ENCODE data around the gene ERO1B. TPM values are rescaled to one million over a fixed set of nuclear protein-coding genes. Genes with fewer than 3 reads are reported as not detected.

Gene ERO1B
- total and polyA plus RNA-seq, 4 donors: 6.2 to 14.3 (median 9.3) TPM

- Histone ChIP-seq H3K4me1 (ENCODE audit: control insufficient read depth, insufficient read depth, low read length) (no peaks in the 10 kb centered on the region), H3K4me3 (ENCODE audit: low read depth, low read length) (no peak overlapping the region), H3K27me3 (ENCODE audit: control insufficient read depth, insufficient read depth, low read length) (no peaks in the 10 kb centered on the region), H3K36me3 (ENCODE audit: control insufficient read depth, insufficient read depth, low read length) (no peaks in the 10 kb centered on the region), H3K27ac (ENCODE audit: low read depth, low read length) (no peak overlapping the region), H3K9me3 (ENCODE audit: control insufficient read depth, insufficient read depth, low read length) (no peaks in the 10 kb centered on the region)
- no peak for DNase-seq (ENCODE audit: low read depth in 4 of 6, low spot score in 6 of 6)
- WGBS (ENCODE audit: insufficient coverage): no CpG with 5 or more reads among the region's 2 CpGs
Observed at GRCh38 chr1:236302941-236303340, 21.2 kb upstream of the ERO1B start.

DNA sequence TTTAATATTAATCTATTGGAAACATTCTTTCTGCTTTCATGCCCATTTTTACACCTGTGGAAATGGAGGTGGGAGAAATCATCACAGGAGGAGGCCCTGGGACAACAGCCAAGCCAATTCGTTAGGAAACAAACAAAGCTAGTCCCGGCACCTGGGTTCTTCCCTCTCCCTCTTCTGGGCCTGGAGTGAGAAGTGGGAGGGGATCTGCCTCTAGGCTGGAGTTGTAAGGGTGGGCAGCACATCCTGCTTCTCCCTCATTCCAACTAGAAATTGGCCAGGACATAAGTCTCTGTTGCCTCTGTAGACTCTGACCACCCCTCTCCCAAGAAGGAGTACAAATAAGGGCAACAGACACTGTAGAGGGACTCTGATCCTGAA is 20.2 kb upstream of the ERO1B start:
- no CpG with 5 or more reads among the region's 2 CpGs for WGBS (ENCODE audit: insufficient coverage)
- Histone ChIP-seq H3K4me1 (ENCODE audit: control insufficient read depth, insufficient read depth, low read length) (no peaks in the 10 kb centered on the region), H3K27ac (ENCODE audit: low read depth, low read length) (no peak overlapping the region), H3K36me3 (ENCODE audit: control insufficient read depth, insufficient read depth, low read length) (no peaks in the 10 kb centered on the region), H3K27me3 (ENCODE audit: control insufficient read depth, insufficient read depth, low read length) (no peaks in the 10 kb centered on the region), H3K4me3 (ENCODE audit: low read depth, low read length) (no peak overlapping the region), H3K9me3 (ENCODE audit: control insufficient read depth, insufficient read depth, low read length) (no peaks in the 10 kb centered on the region)
- DNase-seq (ENCODE audit: low read depth in 4 of 6, low spot score in 6 of 6): no peak

- WGBS (ENCODE audit: insufficient coverage): 85% methylated on average over 12 of the region's 16 CpGs
- no peak for DNase-seq (ENCODE audit: low read depth in 4 of 6, low spot score in 6 of 6)
- Histone ChIP-seq H3K4me1 (ENCODE audit: control insufficient read depth, insufficient read depth, low read length) (no peaks in the 10 kb centered on the region), H3K36me3 (ENCODE audit: control insufficient read depth, insufficient read depth, low read length) (no peaks in the 10 kb centered on the region), H3K27me3 (ENCODE audit: control insufficient read depth, insufficient read depth, low read length) (no peaks in the 10 kb centered on the region), H3K27ac (ENCODE audit: low read depth, low read length) (no peak overlapping the region), H3K4me3 (ENCODE audit: low read depth, low read length) (no peak overlapping the region), H3K9me3 (ENCODE audit: control insufficient read depth, insufficient read depth, low read length) (no peaks in the 10 kb centered on the region)
Observed at GRCh38 chr1:236301080-236301957, 19.6 kb upstream of the ERO1B start.

- Histone ChIP-seq H3K36me3 (ENCODE audit: control insufficient read depth, insufficient read depth, low read length) (no peaks in the 10 kb centered on the region), H3K4me1 (ENCODE audit: control insufficient read depth, insufficient read depth, low read length) (no peaks in the 10 kb centered on the region), H3K4me3 (ENCODE audit: low read depth, low read length) (no peak overlapping the region), H3K27ac (ENCODE audit: low read depth, low read length) (no peak overlapping the region), H3K27me3 (ENCODE audit: control insufficient read depth, insufficient read depth, low read length) (no peaks in the 10 kb centered on the region), H3K9me3 (ENCODE audit: control insufficient read depth, insufficient read depth, low read length) (no peaks in the 10 kb centered on the region)
- no CpG with 5 or more reads among the region's 8 CpGs for WGBS (ENCODE audit: insufficient coverage)
- no peak for DNase-seq (ENCODE audit: low read depth in 4 of 6, low spot score in 6 of 6)
Observed at GRCh38 chr1:236297161-236297560, 15.4 kb upstream of the ERO1B start.

- Histone ChIP-seq H3K4me3 (ENCODE audit: low read depth, low read length) (no peak overlapping the region), H3K9me3 (ENCODE audit: control insufficient read depth, insufficient read depth, low read length) (no peaks in the 10 kb centered on the region), H3K27ac (ENCODE audit: low read depth, low read length) (no peak overlapping the region), H3K36me3 (ENCODE audit: control insufficient read depth, insufficient read depth, low read length) (no peaks in the 10 kb centered on the region), H3K4me1 (ENCODE audit: control insufficient read depth, insufficient read depth, low read length) (no peaks in the 10 kb centered on the region), H3K27me3 (ENCODE audit: control insufficient read depth, insufficient read depth, low read length) (no peaks in the 10 kb centered on the region)
- WGBS (ENCODE audit: insufficient coverage): 90% methylated on average over 2 of the region's 3 CpGs
- no peak for DNase-seq (ENCODE audit: low read depth in 4 of 6, low spot score in 6 of 6)
Observed at GRCh38 chr1:236292425-236292824, 10.7 kb upstream of the ERO1B start.

DNA sequence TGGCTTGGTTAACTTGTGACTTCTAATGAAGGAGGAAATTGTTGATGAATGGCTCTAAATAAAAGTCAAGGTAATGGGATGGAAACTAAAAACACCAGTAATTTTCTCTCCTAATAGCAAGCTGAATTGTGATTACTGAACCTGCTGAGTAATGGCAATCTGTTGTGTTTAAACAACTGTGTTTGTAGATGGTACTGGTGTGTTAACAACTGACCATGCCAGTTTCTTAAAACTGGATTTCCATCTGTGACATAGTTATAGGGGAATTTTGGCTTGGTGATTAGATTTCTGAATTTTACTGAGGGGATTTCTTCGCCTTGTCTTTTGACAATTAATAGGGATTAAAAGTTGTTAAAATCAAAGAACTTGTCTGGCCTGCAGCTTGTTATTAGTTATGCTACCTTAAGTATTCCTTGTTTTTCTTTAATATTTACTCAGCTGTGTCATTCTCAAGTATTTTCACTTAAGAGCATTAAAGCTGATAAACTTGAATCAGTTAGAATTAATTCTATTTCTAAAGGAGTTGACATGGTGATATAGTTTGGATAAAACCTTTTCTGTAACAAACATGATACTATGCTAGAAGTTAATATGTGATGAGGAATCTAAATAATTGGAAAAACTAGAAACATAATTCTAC is 7.9 kb upstream of the ERO1B start:
- no peaks in the 10 kb centered on the region for H3K4me1 ChIP-seq (ENCODE audit: control insufficient read depth, insufficient read depth, low read length)
- DNase-seq (ENCODE audit: low read depth in 4 of 6, low spot score in 6 of 6): no peak
- no peaks in the 10 kb centered on the region for H3K27me3 ChIP-seq (ENCODE audit: control insufficient read depth, insufficient read depth, low read length)
- no peak overlapping the region for H3K27ac ChIP-seq (ENCODE audit: low read depth, low read length)
- no CpG with 5 or more reads among the region's 1 CpG for WGBS (ENCODE audit: insufficient coverage)
- H3K4me3 ChIP-seq (ENCODE audit: low read depth, low read length): no peak overlapping the region
- no peaks in the 10 kb centered on the region for H3K9me3 ChIP-seq (ENCODE audit: control insufficient read depth, insufficient read depth, low read length)
- no peaks in the 10 kb centered on the region for H3K36me3 ChIP-seq (ENCODE audit: control insufficient read depth, insufficient read depth, low read length)

DNA sequence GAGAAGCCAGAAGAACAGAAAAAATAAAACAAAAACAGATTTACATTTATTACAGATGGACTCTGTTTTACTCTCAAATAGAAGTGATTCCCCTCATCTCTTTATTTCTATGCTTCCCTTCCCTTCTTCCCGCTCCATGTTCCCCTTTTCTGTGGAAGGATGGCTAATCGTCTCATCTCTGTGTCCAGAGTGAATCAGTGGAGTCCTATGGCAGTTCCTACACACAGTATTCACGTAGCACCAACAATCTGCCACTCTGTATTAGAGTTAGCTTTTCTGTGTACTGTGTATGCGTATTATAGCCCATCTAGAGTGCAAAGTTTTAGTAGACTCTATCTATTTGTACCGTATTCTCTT is 6.8 kb upstream of the ERO1B start:
- Histone ChIP-seq H3K27me3 (ENCODE audit: control insufficient read depth, insufficient read depth, low read length) (no peaks in the 10 kb centered on the region), H3K4me3 (ENCODE audit: low read depth, low read length) (no peak overlapping the region), H3K27ac (ENCODE audit: low read depth, low read length) (no peak overlapping the region), H3K4me1 (ENCODE audit: control insufficient read depth, insufficient read depth, low read length) (no peaks in the 10 kb centered on the region), H3K36me3 (ENCODE audit: control insufficient read depth, insufficient read depth, low read length) (no peaks in the 10 kb centered on the region), H3K9me3 (ENCODE audit: control insufficient read depth, insufficient read depth, low read length) (no peaks in the 10 kb centered on the region)
- no peak for DNase-seq (ENCODE audit: low read depth in 4 of 6, low spot score in 6 of 6)
- 67% methylated on average over 1 of the region's 5 CpGs for WGBS (ENCODE audit: insufficient coverage)

- 71% methylated on average over 10 of the region's 22 CpGs for WGBS (ENCODE audit: insufficient coverage)
- H3K9me3 ChIP-seq (ENCODE audit: control insufficient read depth, insufficient read depth, low read length): no peaks in the 10 kb centered on the region
Observed at GRCh38 chr1:236287757-236288619, 6.2 kb upstream of the ERO1B start.

DNA sequence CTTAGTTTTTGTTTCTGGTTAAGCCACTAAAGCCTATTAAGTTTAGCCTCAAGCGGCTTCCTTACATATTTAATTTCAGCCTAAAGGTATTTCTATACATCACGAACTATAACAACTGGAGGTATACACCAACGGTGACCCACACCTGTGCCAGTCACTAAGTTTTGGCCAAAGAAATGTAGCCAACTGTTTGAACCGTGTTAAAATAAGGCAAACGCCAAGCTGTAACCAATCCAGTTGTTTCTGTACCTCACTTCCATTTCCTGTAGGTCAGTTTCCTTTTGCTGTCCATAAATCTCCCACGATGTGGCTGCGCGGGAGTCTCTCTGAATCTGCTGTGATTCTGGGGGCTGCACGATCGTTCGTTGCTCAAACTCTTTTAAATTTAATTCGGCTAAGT is 5.6 kb upstream of the ERO1B start:
- WGBS (ENCODE audit: insufficient coverage): 85% methylated on average over 11 of the region's 12 CpGs
- no peak for DNase-seq (ENCODE audit: low read depth in 4 of 6, low spot score in 6 of 6)
- H3K27ac ChIP-seq (ENCODE audit: low read depth, low read length): no peak overlapping the region
- peaks cover 6% of the 10 kb centered on the region for H3K27me3 ChIP-seq (ENCODE audit: control insufficient read depth, insufficient read depth, low read length)
- no peaks in the 10 kb centered on the region for H3K36me3 ChIP-seq (ENCODE audit: control insufficient read depth, insufficient read depth, low read length)
- H3K4me3 ChIP-seq (ENCODE audit: low read depth, low read length): no peak overlapping the region
- H3K9me3 ChIP-seq (ENCODE audit: control insufficient read depth, insufficient read depth, low read length): no peaks in the 10 kb centered on the region
- H3K4me1 ChIP-seq (ENCODE audit: control insufficient read depth, insufficient read depth, low read length): no peaks in the 10 kb centered on the region

More at GRCh38 chr1:236287757-236288619, 6.2 kb upstream of the ERO1B start:
- Histone ChIP-seq H3K36me3 (ENCODE audit: control insufficient read depth, insufficient read depth, low read length) (no peaks in the 10 kb centered on the region), H3K27me3 (ENCODE audit: control insufficient read depth, insufficient read depth, low read length) (peaks cover 3% of the 10 kb centered on the region), H3K4me1 (ENCODE audit: control insufficient read depth, insufficient read depth, low read length) (no peaks in the 10 kb centered on the region), H3K27ac (ENCODE audit: low read depth, low read length) (no peak overlapping the region), H3K4me3 (ENCODE audit: low read depth, low read length) (no peak overlapping the region)
- peak in 2 of 6 donors; percentile 6 to 49 for DNase-seq (ENCODE audit: low read depth in 4 of 6, low spot score in 6 of 6)

Measured in spinal cord (tissue), 10 donors.